HCT116 (cell line): ENCODE data around the gene DHX30. TPM values are rescaled to one million over a fixed set of nuclear protein-coding genes. Genes with fewer than 3 reads are reported as not detected.

Source experiments
- ATAC-seq: fragments of 200-7000 bp; cut with Tn5 transposase; 2 replicates; pipeline ENCODE4 v1.9.1; 2020; ENCODE audit warnings: mild to moderate bottlenecking, moderate library complexity
- BruUV-seq: library from RNA; stranded (reverse); fragments of 400-500 nt; replicated peaks from 2 replicates; lab custom pipeline; 2021; lab: Mats Ljungman, UMichigan
- CTCF ChIA-PET: fragments of 300-600 bp; sonication (Branson Sonifier 250); formaldehyde crosslinking; loops from one replicate; lab custom pipeline; 2021; ENCODE audit warnings: antibody characterized with exemption; lab: Charles Lee
- POLR2A ChIA-PET: fragments of 300-600, 350-600 bp; sonication (Branson Sonifier 250); formaldehyde crosslinking; loops from one replicate; lab custom pipeline; 2021; ENCODE audit warnings: antibody characterized with exemption; lab: Charles Lee
- RAD21 ChIA-PET, 2 experiments: fragments of 300-600 bp; sonication (Branson Sonifier 250); formaldehyde crosslinking; loops; one replicate each; lab custom pipeline; 2023; ENCODE audit warnings: low total read pairs in 2 of 2; ENCODE audit not compliant: uncharacterized antibody in 2 of 2, unreplicated experiment in 2 of 2, low non-redundant PET in 1 of 2; lab: Charles Lee
- DNase-seq: peaks from one replicate; pipeline ENCODE4 v3.0.0-alpha.2; 2010; ENCODE audit warnings: low read depth, low spot score
- H2AFZ ChIP-seq: fragments of 200-600 bp; shearing (Covaris generic), sonication (generic); 2 replicates; pipeline ENCODE4 v1.6.1; 2017; ENCODE audit warnings: low read depth, mixed run types, mixed read lengths, antibody characterized with exemption, low read length; ENCODE audit not compliant: poor library complexity, severe bottlenecking
- H3K27ac ChIP-seq: 2 replicates; pipeline ENCODE4 v1.5.1; 2012; ENCODE audit warnings: low read depth, low read length
- H3K27me3 ChIP-seq: fragments of 200-600 bp; sonication (generic); 2 replicates; pipeline ENCODE4 v1.6.1; 2016; ENCODE audit warnings: mixed run types, low read length, mixed read lengths; ENCODE audit not compliant: insufficient read depth
- H3K36me3 ChIP-seq, 2 experiments: fragments of 200-500 bp in 1 of 2; fragments of 200-600 bp in 1 of 2; sonication (Bioruptor generic) in 1 of 2; sonication (generic) in 1 of 2; 2 replicates each; pipeline versions ENCODE4 v1.5.1 to v1.6.1; 2014 to 2016; ENCODE audit warnings: low read length in 2 of 2, inconsistent platforms in 1 of 2, mixed read lengths in 1 of 2, mixed run types in 1 of 2; ENCODE audit not compliant: insufficient read depth in 2 of 2, control insufficient read depth in 1 of 2
- H3K4me1 ChIP-seq, 2 experiments: fragments of 200-600 bp in 1 of 2; sonication (generic) in 1 of 2; 2 replicates each; pipeline versions ENCODE4 v1.5.1 to v1.6.1; 2012 to 2017; ENCODE audit warnings: low read length in 2 of 2, inconsistent platforms in 1 of 2, mild to moderate bottlenecking in 1 of 2, mixed read lengths in 1 of 2, mixed run types in 1 of 2, moderate library complexity in 1 of 2; ENCODE audit not compliant: insufficient read depth in 2 of 2, control insufficient read depth in 1 of 2
- H3K4me2 ChIP-seq: fragments of 200-600 bp; sonication (generic); 2 replicates; pipeline ENCODE4 v1.6.1; 2017; ENCODE audit warnings: mixed run types, low read length, mixed read lengths
- H3K4me3 ChIP-seq, 2 experiments: fragments of 200-600 bp in 1 of 2; sonication (generic) in 1 of 2; replicated peaks in 1 of 2; 2 replicates each; pipeline ENCODE4 v1.5.1; 2011 to 2016; ENCODE audit warnings: low read length in 2 of 2, control low read depth in 1 of 2, low read depth in 1 of 2, mild to moderate bottlenecking in 1 of 2, mixed read lengths in 1 of 2, mixed run types in 1 of 2
- H3K79me2 ChIP-seq: fragments of 200-600 bp; sonication (generic); 2 replicates; pipeline ENCODE4 v1.6.1; 2017; ENCODE audit warnings: mild to moderate bottlenecking, mixed run types, low read length, moderate library complexity, mixed read lengths; ENCODE audit not compliant: insufficient read depth
- H3K9ac ChIP-seq: fragments of 200-600 bp; sonication (generic); 2 replicates; pipeline ENCODE4 v1.6.1; 2016; ENCODE audit warnings: low read length, mixed read lengths
- H3K9me2 ChIP-seq: fragments of 200-600 bp; sonication (generic), shearing (Covaris generic); 2 replicates; pipeline ENCODE4 v1.6.1; 2017; ENCODE audit warnings: mixed run types, mild to moderate bottlenecking, moderate library complexity; ENCODE audit not compliant: insufficient read depth
- H3K9me3 ChIP-seq, 2 experiments: fragments of 200-500 bp in 1 of 2; fragments of 200-600 bp in 1 of 2; sonication (Bioruptor generic) in 1 of 2; sonication (generic) in 1 of 2; 2 replicates each; pipeline ENCODE4 v1.6.1; 2014 to 2017; ENCODE audit warnings: low read length in 2 of 2, mixed read lengths in 2 of 2, inconsistent platforms in 1 of 2, low read depth in 1 of 2, mild to moderate bottlenecking in 1 of 2, mixed run types in 1 of 2, moderate library complexity in 1 of 2; ENCODE audit not compliant: control insufficient read depth in 1 of 2, insufficient read depth in 1 of 2
- H4K20me1 ChIP-seq: fragments of 200-600 bp; sonication (generic), shearing (Covaris generic); 2 replicates; pipeline ENCODE4 v1.6.1; 2017; ENCODE audit warnings: mixed run types, mild to moderate bottlenecking, moderate library complexity; ENCODE audit not compliant: insufficient read depth
- ATF3 ChIP-seq: IDR thresholded peaks from 2 replicates; pipeline ENCODE4 v1.6.1; 2012
- CEBPB ChIP-seq: IDR thresholded peaks from 2 replicates; pipeline ENCODE4 v1.6.1; 2012; ENCODE audit warnings: low read depth
- CTCF ChIP-seq, 3 experiments: fragments of 200-600 bp in 1 of 3; sonication (generic) in 1 of 3; IDR thresholded peaks in 2 of 3; conservative IDR thresholded peaks in 1 of 3; 2 replicates each; pipeline ENCODE4 v1.5.1; 2012 to 2017; ENCODE audit warnings: low read depth in 2 of 3, low read length in 2 of 3, antibody characterized with exemption in 1 of 3, borderline replicate concordance in 1 of 3, control low read depth in 1 of 3, mild to moderate bottlenecking in 1 of 3, mixed read lengths in 1 of 3, mixed run types in 1 of 3, moderate library complexity in 1 of 3; ENCODE audit not compliant: insufficient read depth in 1 of 3
- EZH2 ChIP-seq: fragments of 200-600 bp; sonication (generic); IDR thresholded peaks from 2 replicates; pipeline ENCODE4 v1.6.1; 2017; ENCODE audit warnings: antibody characterized with exemption, mixed run types
- EZH2phosphoT487 ChIP-seq: fragments of 200-600 bp; IDR thresholded peaks from 2 replicates; pipeline ENCODE4 v1.6.1; 2018; ENCODE audit warnings: antibody characterized with exemption, borderline replicate concordance
- MAX ChIP-seq: IDR thresholded peaks from 2 replicates; pipeline ENCODE4 v1.6.1; 2012
- POLR2AphosphoS5 ChIP-seq: IDR thresholded peaks from 2 replicates; pipeline ENCODE4 v1.6.1; 2011; ENCODE audit warnings: mild to moderate bottlenecking, low read depth, low read length, moderate library complexity
- RAD21 ChIP-seq: IDR thresholded peaks from 2 replicates; pipeline ENCODE4 v1.6.1; 2012; ENCODE audit warnings: low read depth, mild to moderate bottlenecking
- REST ChIP-seq: IDR thresholded peaks from 2 replicates; pipeline ENCODE4 v1.6.1; 2012; ENCODE audit warnings: low read depth
- SIN3A ChIP-seq: IDR thresholded peaks from 2 replicates; pipeline ENCODE4 v1.6.1; 2012; ENCODE audit warnings: low read depth
- SP1 ChIP-seq: IDR thresholded peaks from 2 replicates; pipeline ENCODE4 v1.6.1; 2012; ENCODE audit warnings: low read depth
- SRF ChIP-seq: IDR thresholded peaks from 2 replicates; pipeline ENCODE4 v1.6.1; 2012; ENCODE audit warnings: low read depth
- YY1 ChIP-seq: IDR thresholded peaks from 2 replicates; pipeline ENCODE4 v1.6.1; 2011; ENCODE audit warnings: low read length, low read depth, moderate library complexity, mild to moderate bottlenecking; ENCODE audit not compliant: insufficient replicate concordance; ENCODE audit errors: extremely low read depth
- ZNF274 ChIP-seq: fragments of 200-500 bp; sonication (Bioruptor generic); IDR thresholded peaks from 2 replicates; pipeline ENCODE4 v1.6.1; 2014; ENCODE audit warnings: mild to moderate bottlenecking, low read depth, low read length, inconsistent platforms
- intact Hi-C: fragments of 100-400 bp; cut with micrococcal nuclease; formaldehyde crosslinking; loops from 2 replicates; pipeline ENCODE4 v1.10.0; 2022
- total RNA-seq: library from RNA; stranded (reverse); gene quantifications from one replicate; pipeline ENCODE4 v1.2.1, GENCODE V29; 2021; ENCODE audit not compliant: unreplicated experiment

Gene DHX30
- total RNA-seq, 1 experiment from 2014 or later: 114 TPM

GRCh38 chr3:47846186-47846879 is 43.4 kb downstream of the DHX30 start:
- intact Hi-C loops: no loop called here
- TF ChIP-seq RAD21 (no peak), CEBPB (no peak), YY1 (no peak), MAX (no peak), ATF3 (no peak), ZNF274 (no peak)
- H3K36me3 ChIP-seq: peaks cover 48 to 81% of the 10 kb centered on the region in 2 experiments; a peak in 3 of 4 replicates
- H3K27me3 ChIP-seq: no peaks in the 10 kb centered on the region
- no peaks in the 10 kb centered on the region for H3K4me1 ChIP-seq
- POLR2A ChIA-PET: no interaction called here
- RAD21 ChIA-PET: no interaction called here
- no peak overlapping the region for H3K27ac ChIP-seq
- no peaks in the 10 kb centered on the region for H4K20me1 ChIP-seq
- H2AFZ ChIP-seq: no peak overlapping the region
- H3K9me2 ChIP-seq: no peaks in the 10 kb centered on the region
- H3K4me2 ChIP-seq: no peak overlapping the region
- peaks cover 21% of the 10 kb centered on the region; the same call in 1 of the 2 replicates for H3K79me2 ChIP-seq
- ATAC-seq (no peak), DNase-seq (no peak)
- CTCF ChIA-PET: no interaction called here
- H3K9ac ChIP-seq: no peak overlapping the region
- H3K4me3 ChIP-seq: no peak overlapping the region
- no TSS peak for BruUV-seq
- no peaks in the 10 kb centered on the region for H3K9me3 ChIP-seq

- H3K36me3 ChIP-seq: peaks cover 42 to 76% of the 10 kb centered on the region in 2 experiments; a peak in 3 of 4 replicates
- H3K4me2 ChIP-seq: no peak overlapping the region
- CTCF ChIA-PET: no interaction called here
- no peaks in the 10 kb centered on the region for H3K9me2 ChIP-seq
- ATAC-seq (no peak), DNase-seq (no peak)
- no peaks in the 10 kb centered on the region for H4K20me1 ChIP-seq
- H3K4me1 ChIP-seq: no peaks in the 10 kb centered on the region
- no peak overlapping the region for H3K27ac ChIP-seq
- H3K9me3 ChIP-seq: no peaks in the 10 kb centered on the region
- no peak overlapping the region for H3K9ac ChIP-seq
- RAD21 ChIA-PET: no interaction called here
- POLR2A ChIA-PET: no interaction called here
- H3K79me2 ChIP-seq: peaks cover 18% of the 10 kb centered on the region; the same call in 1 of the 2 replicates
- no peaks in the 10 kb centered on the region for H3K27me3 ChIP-seq
- H2AFZ ChIP-seq: no peak overlapping the region
- H3K4me3 ChIP-seq: no peak overlapping the region
- no TSS peak for BruUV-seq
- intact Hi-C loops: no loop called here
- TF ChIP-seq POLR2AphosphoS5: no peak
- no peak for TF ChIP-seq EZH2phosphoT487
- TF ChIP-seq SP1: no peak
- no peak for TF ChIP-seq REST
- TF ChIP-seq SIN3A: no peak
- no peak for TF ChIP-seq SRF
- no peak for TF ChIP-seq ATF3
- no peak for TF ChIP-seq EZH2
- no peak for TF ChIP-seq CTCF (IDR thresholded peaks at IDR 0.05 in 2 of 3, conservative IDR thresholded peaks at IDR 0.05 in 1 of 3; ENCODE audit: borderline replicate concordance in 1 of 3, insufficient read depth in 1 of 3, low read depth in 2 of 3, low read length in 2 of 3)
These were observed 43.9 kb downstream of the DHX30 start for GRCh38 chr3:47846880-47847248.
